ENCODE data around the gene SLC8B1. TPM values are rescaled to one million over a fixed set of nuclear protein-coding genes. Genes with fewer than 3 reads are reported as not detected.

The SLC8B1 gene
- total RNA-seq, 1 donor from 2014 or later = 41.1 TPM

GRCh38 chr12:113276946-113277500, 57.9 kb downstream of the SLC8B1 start:
- H3K4me3 ChIP-seq (ENCODE audit: low read depth, low read length) = no peak overlapping the region
- H3K27me3 ChIP-seq (ENCODE audit: control insufficient read depth, insufficient read depth, low read length) = no peaks in the 10 kb centered on the region
- no peak for DNase-seq (ENCODE audit: low read depth)
- H3K36me3 ChIP-seq (ENCODE audit: control insufficient read depth, insufficient read depth, low read length) = peaks cover 2% of the 10 kb centered on the region
- no peak for TF ChIP-seq CTCF (IDR thresholded peaks at IDR 0.05; ENCODE audit: insufficient read depth, low read length, poor library complexity, severe bottlenecking)

GRCh38 chr12:113276306-113276705, 58.6 kb downstream of the SLC8B1 start:
- H3K36me3 ChIP-seq (ENCODE audit: control insufficient read depth, insufficient read depth, low read length) = peaks cover 2% of the 10 kb centered on the region
- DNase-seq (ENCODE audit: low read depth) = no peak
- TF ChIP-seq CTCF (IDR thresholded peaks at IDR 0.05; ENCODE audit: insufficient read depth, low read length, poor library complexity, severe bottlenecking) = no peak

GRCh38 chr12:113274848-113275247, 60.1 kb downstream of the SLC8B1 start:
- Histone ChIP-seq H3K36me3 (ENCODE audit: control insufficient read depth, insufficient read depth, low read length) (peaks cover 2% of the 10 kb centered on the region), H3K4me3 (ENCODE audit: low read depth, low read length) (no peak overlapping the region), H3K27me3 (ENCODE audit: control insufficient read depth, insufficient read depth, low read length) (no peaks in the 10 kb centered on the region)
- DNase-seq (ENCODE audit: low read depth) = no peak
- TF ChIP-seq CTCF (IDR thresholded peaks at IDR 0.05; ENCODE audit: insufficient read depth, low read length, poor library complexity, severe bottlenecking) = no peak

More at GRCh38 chr12:113276306-113276705, 58.6 kb downstream of the SLC8B1 start:
- Histone ChIP-seq H3K27me3 (ENCODE audit: control insufficient read depth, insufficient read depth, low read length) (no peaks in the 10 kb centered on the region), H3K4me3 (ENCODE audit: low read depth, low read length) (no peak overlapping the region)

GRCh38 chr12:113273053-113273725, 61.7 kb downstream of the SLC8B1 start:
- H3K36me3 ChIP-seq (ENCODE audit: control insufficient read depth, insufficient read depth, low read length) = peaks cover 5% of the 10 kb centered on the region
- H3K27me3 ChIP-seq (ENCODE audit: control insufficient read depth, insufficient read depth, low read length) = no peaks in the 10 kb centered on the region
- H3K4me3 ChIP-seq (ENCODE audit: low read depth, low read length) = no peak overlapping the region
- no peak for DNase-seq (ENCODE audit: low read depth)
- no peak for TF ChIP-seq CTCF (IDR thresholded peaks at IDR 0.05; ENCODE audit: insufficient read depth, low read length, poor library complexity, severe bottlenecking)

- TF ChIP-seq CTCF (IDR thresholded peaks at IDR 0.05; ENCODE audit: insufficient read depth, low read length, poor library complexity, severe bottlenecking) = no peak
- no peak for DNase-seq (ENCODE audit: low read depth)
- Histone ChIP-seq H3K4me3 (ENCODE audit: low read depth, low read length) (no peak overlapping the region), H3K27me3 (ENCODE audit: control insufficient read depth, insufficient read depth, low read length) (no peaks in the 10 kb centered on the region), H3K36me3 (ENCODE audit: control insufficient read depth, insufficient read depth, low read length) (peaks cover 5% of the 10 kb centered on the region)
These were observed 62.9 kb downstream of the SLC8B1 start for GRCh38 chr12:113271853-113272561.
